HepG2 (cell line): ENCODE results near the gene NPBWR2. TPM values are rescaled to one million over a fixed set of nuclear protein-coding genes. Genes with fewer than 3 reads are reported as not detected.
A peak's percentile ranks its signal among the peaks of the same experiment; 100 is the strongest.

Experiments used
- FOXO1 ChIP-seq: sonication (generic); formaldehyde crosslinking; IDR thresholded peaks from 2 replicates; pipeline ENCODE4 v1.4.0; 2020; ENCODE audit warnings: missing genetic modification reagents
- HOXA3 ChIP-seq: sonication (generic); formaldehyde crosslinking; IDR thresholded peaks from 2 replicates; pipeline ENCODE4 v1.5.0; 2020; ENCODE audit warnings: missing genetic modification reagents
- JDP2 ChIP-seq: sonication (generic); formaldehyde crosslinking; IDR thresholded peaks from 2 replicates; pipeline ENCODE4 v1.8.1; 2022; ENCODE audit warnings: missing genetic modification reagents, borderline replicate concordance
- MEF2D ChIP-seq: sonication (generic); formaldehyde crosslinking; IDR thresholded peaks from 2 replicates; pipeline ENCODE4 v1.5.1; 2020; ENCODE audit warnings: mild to moderate bottlenecking, missing genetic modification reagents
- NFATC3 ChIP-seq: sonication (generic); formaldehyde crosslinking; IDR thresholded peaks from 2 replicates; pipeline ENCODE4 v1.5.1; 2020; ENCODE audit warnings: mild to moderate bottlenecking, missing genetic modification reagents
- NFE2L1 ChIP-seq: sonication (generic); formaldehyde crosslinking; IDR thresholded peaks from 2 replicates; pipeline ENCODE4 v1.4.0; 2020; ENCODE audit warnings: missing genetic modification reagents, mild to moderate bottlenecking, borderline replicate concordance
- ONECUT2 ChIP-seq: sonication (generic); formaldehyde crosslinking; IDR thresholded peaks from 2 replicates; pipeline ENCODE4 v1.4.0; 2020; ENCODE audit warnings: missing genetic modification reagents
- SAFB2 ChIP-seq: sonication (generic); formaldehyde crosslinking; IDR thresholded peaks from 2 replicates; pipeline ENCODE4 v1.5.1; 2020; ENCODE audit warnings: missing genetic modification reagents, low read depth, mild to moderate bottlenecking, borderline replicate concordance
- TCF7 ChIP-seq: sonication (generic); IDR thresholded peaks from 2 replicates; pipeline ENCODE4 v1.6.1; 2016; ENCODE audit warnings: antibody characterized with exemption, low read depth
- THYN1 ChIP-seq: sonication (generic); formaldehyde crosslinking; IDR thresholded peaks from 2 replicates; pipeline ENCODE4 v1.8.1; 2023; ENCODE audit warnings: low read depth, mild to moderate bottlenecking, moderate library complexity, missing genetic modification reagents, borderline replicate concordance
- ZFP62 ChIP-seq: sonication (generic); formaldehyde crosslinking; IDR thresholded peaks from 2 replicates; pipeline ENCODE4 v1.4.0; 2020; ENCODE audit warnings: missing genetic modification reagents
- ZNF101 ChIP-seq: sonication (generic); formaldehyde crosslinking; IDR thresholded peaks from 2 replicates; pipeline ENCODE4 v1.4.0; 2020; ENCODE audit warnings: mild to moderate bottlenecking, low read depth, missing genetic modification reagents, borderline replicate concordance
- ZNF160 ChIP-seq: sonication (generic); formaldehyde crosslinking; IDR thresholded peaks from 2 replicates; pipeline ENCODE4 v1.8.0; 2022; ENCODE audit warnings: mild to moderate bottlenecking, inconsistent platforms, missing genetic modification reagents
- ZNF263 ChIP-seq: sonication (generic); formaldehyde crosslinking; IDR thresholded peaks from 2 replicates; pipeline ENCODE4 v1.4.0; 2020; ENCODE audit warnings: missing genetic modification reagents
- ZNF354B ChIP-seq: sonication (generic); formaldehyde crosslinking; IDR thresholded peaks from 2 replicates; pipeline ENCODE4 v1.8.0; 2022; ENCODE audit warnings: mild to moderate bottlenecking, missing genetic modification reagents
- ZNF367 ChIP-seq: sonication (generic); formaldehyde crosslinking; IDR thresholded peaks from 2 replicates; pipeline ENCODE4 v1.4.0; 2020; ENCODE audit warnings: missing genetic modification reagents, borderline replicate concordance
- ZNF747 ChIP-seq: sonication (generic); formaldehyde crosslinking; IDR thresholded peaks from 2 replicates; pipeline ENCODE4 v1.8.1; 2023; ENCODE audit warnings: missing genetic modification reagents, mild to moderate bottlenecking, borderline replicate concordance
- ZNF776 ChIP-seq: sonication (generic); formaldehyde crosslinking; IDR thresholded peaks from 2 replicates; pipeline ENCODE4 v1.4.0; 2020; ENCODE audit warnings: mild to moderate bottlenecking, missing genetic modification reagents
- ZSCAN21 ChIP-seq: sonication (generic); formaldehyde crosslinking; IDR thresholded peaks from 2 replicates; pipeline ENCODE4 v1.8.0; 2022; ENCODE audit warnings: mild to moderate bottlenecking, missing genetic modification reagents, moderate library complexity, borderline replicate concordance
- ZSCAN29 ChIP-seq: sonication (generic); formaldehyde crosslinking; conservative IDR thresholded peaks from 2 replicates; pipeline ENCODE4 v1.4.0; 2020; ENCODE audit warnings: mild to moderate bottlenecking, missing genetic modification reagents
- polyA plus RNA-seq, 8 experiments: library from polyadenylated mRNA; depleted of rRNA in 3 of 8; stranded (reverse) in 7 of 8; unstranded in 1 of 8; fragments of >200 nt; fragmentation: Illumina TruSeq in 4 of 8; extraction: Trizol in 4 of 8; gene quantifications; 2 replicates each; pipeline versions ENCODE4 v1.2.1 to v1.2.3, GENCODE V29; 2011 to 2016; ENCODE audit warnings: low read depth in 4 of 8, missing spikeins in 1 of 8, mixed read lengths in 1 of 8; ENCODE audit not compliant: insufficient read depth in 1 of 8
- total RNA-seq, 5 experiments: library from RNA; depleted of rRNA; stranded (reverse); fragments of >200 nt; fragmentation: Illumina TruSeq; extraction: Trizol; gene quantifications; 2 replicates each; pipeline ENCODE4 v1.2.3, GENCODE V29; 2016; ENCODE audit warnings: low read depth in 1 of 5
- TF ChIP-seq, protein P1 (sequence below): sonication (generic); formaldehyde crosslinking; IDR thresholded peaks from 2 replicates; pipeline ENCODE4 v1.4.0; 2020; ENCODE audit warnings: missing genetic modification reagents
- TF ChIP-seq, protein P2 (sequence below): sonication (generic); formaldehyde crosslinking; IDR thresholded peaks from 2 replicates; pipeline ENCODE4 v1.4.0; 2020; ENCODE audit warnings: mild to moderate bottlenecking, missing genetic modification reagents
- TF ChIP-seq, protein P3 (sequence below): IDR thresholded peaks from 2 replicates; pipeline ENCODE4 v1.6.1; 2016; ENCODE audit warnings: low read depth
- TF ChIP-seq, protein P4 (sequence below): sonication (generic); formaldehyde crosslinking; IDR thresholded peaks from 2 replicates; pipeline ENCODE4 v1.8.1; 2022; ENCODE audit warnings: mild to moderate bottlenecking, missing genetic modification reagents

The NPBWR2 gene
- total and polyA plus RNA-seq, 2 of the 13 experiments (the other 11 are each of a cell fraction or from before 2014, with no cell fraction given), result not detected

DNA sequence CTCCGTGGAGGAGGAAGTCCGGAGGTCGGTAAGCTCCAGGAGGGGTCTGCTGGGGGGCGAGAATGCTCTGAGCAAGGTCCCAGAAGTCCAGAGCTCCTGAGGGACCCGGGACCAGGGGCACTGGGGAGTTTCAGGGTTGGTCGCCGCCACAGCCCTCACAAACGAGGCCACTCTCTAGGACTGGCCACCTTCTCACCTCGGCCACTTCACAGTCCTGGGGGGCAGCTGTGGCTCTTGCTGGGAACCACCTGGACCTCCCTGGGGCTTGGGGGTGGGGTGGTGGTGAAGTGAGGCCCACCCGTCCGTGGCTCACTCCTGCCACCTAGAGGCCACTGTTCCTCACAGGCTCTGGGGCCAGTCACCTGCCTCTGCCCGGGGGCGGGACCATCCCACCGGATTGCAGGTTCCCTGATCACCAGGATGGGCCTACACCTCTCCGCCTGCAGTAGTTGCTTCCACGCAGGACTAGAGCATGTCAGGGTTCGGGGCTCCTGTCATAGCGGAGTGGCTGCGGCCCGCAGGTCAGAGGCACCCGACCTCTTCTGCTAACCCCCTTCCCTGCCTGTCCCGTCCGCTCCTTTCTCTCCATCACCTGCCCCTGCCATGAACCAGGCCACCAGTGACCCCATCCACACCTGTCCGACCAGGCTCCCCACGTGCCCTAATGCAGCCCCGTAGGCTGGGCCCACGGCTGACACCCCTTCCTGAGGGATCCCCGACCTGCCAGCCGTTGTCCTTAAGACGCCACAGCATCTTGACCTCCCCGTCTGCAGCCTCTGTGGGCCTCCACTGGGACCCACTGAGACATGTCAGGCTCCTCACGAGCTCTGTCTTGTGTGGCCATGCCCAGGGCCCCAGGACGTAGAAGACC, 49.5 kb downstream of the NPBWR2 start (continued):
- TF ChIP-seq, protein P1, sequence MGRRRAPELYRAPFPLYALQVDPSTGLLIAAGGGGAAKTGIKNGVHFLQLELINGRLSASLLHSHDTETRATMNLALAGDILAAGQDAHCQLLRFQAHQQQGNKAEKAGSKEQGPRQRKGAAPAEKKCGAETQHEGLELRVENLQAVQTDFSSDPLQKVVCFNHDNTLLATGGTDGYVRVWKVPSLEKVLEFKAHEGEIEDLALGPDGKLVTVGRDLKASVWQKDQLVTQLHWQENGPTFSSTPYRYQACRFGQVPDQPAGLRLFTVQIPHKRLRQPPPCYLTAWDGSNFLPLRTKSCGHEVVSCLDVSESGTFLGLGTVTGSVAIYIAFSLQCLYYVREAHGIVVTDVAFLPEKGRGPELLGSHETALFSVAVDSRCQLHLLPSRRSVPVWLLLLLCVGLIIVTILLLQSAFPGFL (CRISPR knock-in tag), result peak; percentile 94; the same call in 1 of the 2 replicates
- TF ChIP-seq ZNF160 (CRISPR knock-in tag), result no peak
- TF ChIP-seq ZSCAN29 (CRISPR knock-in tag), result 0 out of 2 replicates have a peak, but pooled peaks have one; percentile 79
- TF ChIP-seq, protein P2, sequence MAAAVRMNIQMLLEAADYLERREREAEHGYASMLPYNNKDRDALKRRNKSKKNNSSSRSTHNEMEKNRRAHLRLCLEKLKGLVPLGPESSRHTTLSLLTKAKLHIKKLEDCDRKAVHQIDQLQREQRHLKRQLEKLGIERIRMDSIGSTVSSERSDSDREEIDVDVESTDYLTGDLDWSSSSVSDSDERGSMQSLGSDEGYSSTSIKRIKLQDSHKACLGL, result no peak; the same call in 1 of the 2 replicates
- no peak for TF ChIP-seq ONECUT2
- TF ChIP-seq ZNF263 (CRISPR knock-in tag), result peak; percentile 37; the same call in 1 of the 2 replicates
- no peak; the same call in 1 of the 2 replicates for TF ChIP-seq ZNF747 (CRISPR knock-in tag)
- no peak for TF ChIP-seq NFATC3 (CRISPR knock-in tag)
- no peak; the same call in 1 of the 2 replicates for TF ChIP-seq MEF2D (CRISPR knock-in tag)
- TF ChIP-seq TCF7, result no peak
- TF ChIP-seq HOXA3, result no peak
- TF ChIP-seq ZFP62 (CRISPR knock-in tag), result no peak
- TF ChIP-seq SAFB2 (CRISPR knock-in tag), result no peak
- no peak for TF ChIP-seq ZNF776 (CRISPR knock-in tag)
- peak; percentile 65; the same call in 1 of the 2 replicates for TF ChIP-seq FOXO1
- no peak for TF ChIP-seq NFE2L1 (CRISPR knock-in tag)
- TF ChIP-seq ZNF354B (CRISPR knock-in tag), result no peak
- no peak for TF ChIP-seq ZNF101 (CRISPR knock-in tag)
- TF ChIP-seq, protein P3, sequence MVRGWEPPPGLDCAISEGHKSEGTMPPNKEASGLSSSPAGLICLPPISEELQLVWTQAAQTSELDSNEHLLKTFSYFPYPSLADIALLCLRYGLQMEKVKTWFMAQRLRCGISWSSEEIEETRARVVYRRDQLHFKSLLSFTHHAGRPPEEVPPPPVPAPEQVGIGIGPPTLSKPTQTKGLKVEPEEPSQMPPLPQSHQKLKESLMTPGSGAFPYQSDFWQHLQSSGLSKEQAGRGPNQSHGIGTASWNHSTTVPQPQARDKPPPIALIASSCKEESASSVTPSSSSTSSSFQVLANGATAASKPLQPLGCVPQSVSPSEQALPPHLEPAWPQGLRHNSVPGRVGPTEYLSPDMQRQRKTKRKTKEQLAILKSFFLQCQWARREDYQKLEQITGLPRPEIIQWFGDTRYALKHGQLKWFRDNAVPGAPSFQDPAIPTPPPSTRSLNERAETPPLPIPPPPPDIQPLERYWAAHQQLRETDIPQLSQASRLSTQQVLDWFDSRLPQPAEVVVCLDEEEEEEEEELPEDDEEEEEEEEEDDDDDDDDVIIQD (CRISPR knock-in tag), result peak; percentile 46; the same call in 1 of the 2 replicates
- TF ChIP-seq THYN1, result no peak
- no peak for TF ChIP-seq JDP2 (CRISPR knock-in tag)
- TF ChIP-seq ZSCAN21, result no peak
- TF ChIP-seq ZNF367 (CRISPR knock-in tag), result peak; percentile 52; the same call in 1 of the 2 replicates
- TF ChIP-seq, protein P4, sequence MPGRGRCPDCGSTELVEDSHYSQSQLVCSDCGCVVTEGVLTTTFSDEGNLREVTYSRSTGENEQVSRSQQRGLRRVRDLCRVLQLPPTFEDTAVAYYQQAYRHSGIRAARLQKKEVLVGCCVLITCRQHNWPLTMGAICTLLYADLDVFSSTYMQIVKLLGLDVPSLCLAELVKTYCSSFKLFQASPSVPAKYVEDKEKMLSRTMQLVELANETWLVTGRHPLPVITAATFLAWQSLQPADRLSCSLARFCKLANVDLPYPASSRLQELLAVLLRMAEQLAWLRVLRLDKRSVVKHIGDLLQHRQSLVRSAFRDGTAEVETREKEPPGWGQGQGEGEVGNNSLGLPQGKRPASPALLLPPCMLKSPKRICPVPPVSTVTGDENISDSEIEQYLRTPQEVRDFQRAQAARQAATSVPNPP (CRISPR knock-in tag), result no peak
